DOHH2 (cell line): ENCODE measurements around the gene MPRIP.

ENCODE experiments used
- H3F3A ChIP-seq: fragments of 200-600 bp; sonication (generic), shearing (Covaris generic); 2 replicates; pipeline ENCODE4 v1.6.0; 2016; ENCODE audit warnings: antibody characterized with exemption, mild to moderate bottlenecking; ENCODE audit not compliant: control insufficient read depth, insufficient read depth
- H3K27ac ChIP-seq: fragments of 200-600 bp; sonication (generic); 2 replicates; pipeline ENCODE4 v1.5.1; 2014; ENCODE audit warnings: low read depth, mild to moderate bottlenecking, low read length, moderate library complexity
- H3K27me3 ChIP-seq: fragments of 200-600 bp; sonication (generic); 2 replicates; pipeline ENCODE4 v1.6.1; 2014; ENCODE audit warnings: mild to moderate bottlenecking, low read length, mixed read lengths; ENCODE audit not compliant: control insufficient read depth
- H3K36me3 ChIP-seq: fragments of 200-600 bp; sonication (generic); 2 replicates; pipeline ENCODE4 v1.6.1; 2014; ENCODE audit warnings: mild to moderate bottlenecking, low read length, moderate library complexity, mixed read lengths; ENCODE audit not compliant: control insufficient read depth
- H3K4me1 ChIP-seq: fragments of 200-600 bp; sonication (generic); 2 replicates; pipeline ENCODE4 v1.6.1; 2014; ENCODE audit warnings: mild to moderate bottlenecking, low read length, mixed read lengths; ENCODE audit not compliant: control insufficient read depth
- H3K4me2 ChIP-seq: fragments of 200-600 bp; sonication (generic); 2 replicates; pipeline ENCODE4 v1.6.0; 2014; ENCODE audit warnings: mild to moderate bottlenecking, low read length, moderate library complexity
- H3K4me3 ChIP-seq: fragments of 200-600 bp; sonication (generic); 2 replicates; pipeline ENCODE4 v1.5.1; 2014; ENCODE audit warnings: mild to moderate bottlenecking, low read length, mixed read lengths
- H3K79me2 ChIP-seq: fragments of 200-600 bp; sonication (generic); 2 replicates; pipeline ENCODE4 v1.6.1; 2014; ENCODE audit warnings: mild to moderate bottlenecking, low read length, mixed read lengths; ENCODE audit not compliant: control insufficient read depth
- H3K9me2 ChIP-seq: fragments of 200-600 bp; sonication (generic); replicated peaks from 2 replicates; pipeline ENCODE4 v1.6.1; 2014; ENCODE audit warnings: mild to moderate bottlenecking, low read length, mixed read lengths; ENCODE audit not compliant: control insufficient read depth
- H3K9me3 ChIP-seq: fragments of 200-600 bp; sonication (generic); 2 replicates; pipeline ENCODE4 v1.6.1; 2014; ENCODE audit warnings: antibody characterized with exemption, low read length, mixed read lengths; ENCODE audit not compliant: control insufficient read depth, insufficient read depth
- H4K20me1 ChIP-seq: fragments of 200-600 bp; sonication (generic); 2 replicates; pipeline ENCODE4 v1.6.0; 2014; ENCODE audit warnings: low read depth, mild to moderate bottlenecking, antibody characterized with exemption, low read length, moderate library complexity; ENCODE audit not compliant: control insufficient read depth, insufficient read depth
- EZH2phosphoT487 ChIP-seq: fragments of 200-600 bp; sonication (generic); IDR thresholded peaks from 2 replicates; pipeline ENCODE4 v1.6.1; 2017; ENCODE audit warnings: borderline replicate concordance, mild to moderate bottlenecking, antibody characterized with exemption, low read length, moderate library complexity, mixed read lengths
- TF ChIP-seq, protein P1 (sequence below): fragments of 200-600 bp; sonication (generic); IDR thresholded peaks from one replicate; pipeline ENCODE4 v1.5.1; 2014; ENCODE audit warnings: antibody characterized with exemption, mild to moderate bottlenecking, low read depth, low read length; ENCODE audit not compliant: poor library complexity, severe bottlenecking

The MPRIP gene

DNA sequence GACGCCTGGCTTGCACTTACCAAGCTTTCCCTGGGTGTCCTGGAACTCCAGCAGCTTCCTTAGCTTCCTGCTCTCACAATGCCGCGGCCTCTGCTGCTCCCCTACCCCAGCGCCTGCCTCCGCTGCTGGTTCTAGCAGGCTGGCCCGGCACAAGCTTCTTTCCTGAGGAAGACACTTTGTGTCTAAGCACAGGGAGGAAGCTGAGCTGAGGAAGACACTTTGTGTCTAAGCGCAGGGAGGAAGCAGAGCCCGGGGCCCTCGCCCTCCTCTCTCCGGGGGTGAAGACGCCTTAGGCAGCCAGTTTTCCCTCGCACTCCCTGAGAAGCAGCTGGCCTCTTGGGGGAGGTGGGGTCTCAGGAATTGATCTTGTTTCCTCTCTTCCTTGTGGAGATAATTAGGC lies 99.0 kb downstream of the MPRIP start:
- Histone ChIP-seq H3K4me2 (no peak overlapping the region), H3K4me3 (no peak overlapping the region), H3K9me2 (no peaks in the 10 kb centered on the region), H3K9me3 (no peaks in the 10 kb centered on the region), H3K36me3 (peaks cover 54% of the 10 kb centered on the region), H3K27me3 (no peaks in the 10 kb centered on the region), H3K4me1 (peaks cover 11% of the 10 kb centered on the region), H3F3A (no peaks in the 10 kb centered on the region), H3K27ac (no peak overlapping the region), H4K20me1 (no peaks in the 10 kb centered on the region), H3K79me2 (no peaks in the 10 kb centered on the region)
- TF ChIP-seq, protein P1, sequence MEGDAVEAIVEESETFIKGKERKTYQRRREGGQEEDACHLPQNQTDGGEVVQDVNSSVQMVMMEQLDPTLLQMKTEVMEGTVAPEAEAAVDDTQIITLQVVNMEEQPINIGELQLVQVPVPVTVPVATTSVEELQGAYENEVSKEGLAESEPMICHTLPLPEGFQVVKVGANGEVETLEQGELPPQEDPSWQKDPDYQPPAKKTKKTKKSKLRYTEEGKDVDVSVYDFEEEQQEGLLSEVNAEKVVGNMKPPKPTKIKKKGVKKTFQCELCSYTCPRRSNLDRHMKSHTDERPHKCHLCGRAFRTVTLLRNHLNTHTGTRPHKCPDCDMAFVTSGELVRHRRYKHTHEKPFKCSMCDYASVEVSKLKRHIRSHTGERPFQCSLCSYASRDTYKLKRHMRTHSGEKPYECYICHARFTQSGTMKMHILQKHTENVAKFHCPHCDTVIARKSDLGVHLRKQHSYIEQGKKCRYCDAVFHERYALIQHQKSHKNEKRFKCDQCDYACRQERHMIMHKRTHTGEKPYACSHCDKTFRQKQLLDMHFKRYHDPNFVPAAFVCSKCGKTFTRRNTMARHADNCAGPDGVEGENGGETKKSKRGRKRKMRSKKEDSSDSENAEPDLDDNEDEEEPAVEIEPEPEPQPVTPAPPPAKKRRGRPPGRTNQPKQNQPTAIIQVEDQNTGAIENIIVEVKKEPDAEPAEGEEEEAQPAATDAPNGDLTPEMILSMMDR, result no peak
- no peak for TF ChIP-seq EZH2phosphoT487

DNA sequence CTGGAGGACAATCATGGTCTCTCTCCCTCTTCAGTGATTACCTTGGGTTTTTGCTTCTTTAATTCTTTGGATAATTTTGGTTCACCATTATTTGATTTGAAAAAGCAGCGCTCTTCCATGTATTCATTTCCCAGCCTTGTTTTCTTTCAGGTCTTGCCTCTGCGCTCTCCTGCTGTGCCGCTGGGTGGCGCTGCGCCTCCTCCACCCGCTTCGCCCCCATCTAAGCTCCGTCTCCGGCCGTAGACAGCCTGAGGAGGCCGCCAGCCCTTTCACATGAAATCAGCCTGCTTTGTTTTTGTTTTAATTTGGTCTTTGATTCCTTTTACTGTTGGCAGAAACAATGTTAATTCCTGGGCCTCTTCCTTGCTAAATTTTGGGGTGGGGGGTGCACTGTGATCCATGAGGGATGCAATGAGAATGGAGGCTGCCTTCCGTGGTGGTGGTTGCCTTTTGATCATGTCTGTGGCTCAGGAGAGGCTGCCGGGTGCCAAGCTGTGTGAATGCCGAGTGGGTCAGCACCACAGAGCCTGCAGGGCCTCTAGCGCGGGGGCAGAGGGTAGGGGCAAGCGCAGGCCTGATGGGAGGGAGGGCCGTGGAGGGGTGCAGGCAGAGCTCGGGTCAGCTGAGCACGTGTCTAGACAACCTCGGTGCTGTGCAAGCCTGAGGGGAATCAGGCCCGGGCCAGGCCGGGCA lies 99.7 kb downstream of the MPRIP start:
- Histone ChIP-seq H3K4me3 (no peak overlapping the region), H3K9me3 (no peaks in the 10 kb centered on the region), H3K4me1 (peaks cover 11% of the 10 kb centered on the region), H3K4me2 (no peak overlapping the region), H4K20me1 (no peaks in the 10 kb centered on the region), H3F3A (no peaks in the 10 kb centered on the region), H3K79me2 (no peaks in the 10 kb centered on the region), H3K27me3 (no peaks in the 10 kb centered on the region), H3K36me3 (peaks cover 55% of the 10 kb centered on the region), H3K27ac (no peak overlapping the region), H3K9me2 (no peaks in the 10 kb centered on the region)
- TF ChIP-seq, protein P1, result peak; percentile 78
- no peak for TF ChIP-seq EZH2phosphoT487

DNA sequence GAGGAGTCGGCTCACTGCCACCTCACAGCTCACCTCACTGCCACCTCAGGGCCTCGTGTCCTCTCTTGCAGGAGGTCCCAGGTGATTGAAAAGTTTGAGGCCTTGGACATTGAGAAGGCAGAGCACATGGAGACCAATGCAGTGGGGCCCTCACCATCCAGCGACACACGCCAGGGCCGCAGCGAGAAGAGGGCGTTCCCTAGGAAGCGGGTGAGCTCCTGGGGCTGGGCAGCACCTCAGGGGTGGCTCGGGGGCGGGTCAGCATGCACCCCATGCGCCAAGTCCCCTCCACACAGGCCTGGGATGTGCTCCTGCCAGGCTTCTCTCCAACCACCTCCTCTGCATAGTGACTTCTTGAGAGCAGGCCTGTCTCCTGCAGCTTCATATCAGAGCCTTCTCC lies 100.3 kb downstream of the MPRIP start:
- TF ChIP-seq, protein P1, result no peak
- no peak for TF ChIP-seq EZH2phosphoT487

More for the DNA sequence above, 100.3 kb downstream of the MPRIP start:
- Histone ChIP-seq H3K9me3 (no peaks in the 10 kb centered on the region), H3K79me2 (no peaks in the 10 kb centered on the region), H3K4me2 (no peak overlapping the region), H3K36me3 (peaks cover 58% of the 10 kb centered on the region), H3K9me2 (no peaks in the 10 kb centered on the region), H3F3A (no peaks in the 10 kb centered on the region), H3K4me3 (no peak overlapping the region), H3K4me1 (peaks cover 11% of the 10 kb centered on the region), H3K27ac (no peak overlapping the region), H3K27me3 (no peaks in the 10 kb centered on the region), H4K20me1 (no peaks in the 10 kb centered on the region)
